Endothelial cell (in vitro differentiated cells): ENCODE results near the gene MPI. TPM values are rescaled to one million over a fixed set of nuclear protein-coding genes. Genes with fewer than 3 reads are reported as not detected.

Experiments used
- DNase-seq: peaks from one replicate; pipeline ENCODE4 v3.0.0; 2021; ENCODE audit warnings: low spot score
- H3K27ac Mint-ChIP-seq: one replicate; pipeline ENCODE4 v1.8.0; 2021; ENCODE audit warnings: mixed read lengths, inconsistent platforms; ENCODE audit not compliant: unreplicated experiment
- H3K27me3 Mint-ChIP-seq: one replicate; pipeline ENCODE4 v1.8.0; 2021; ENCODE audit warnings: mild to moderate bottlenecking, moderate library complexity, mixed read lengths, inconsistent platforms; ENCODE audit not compliant: unreplicated experiment
- H3K36me3 Mint-ChIP-seq: one replicate; pipeline ENCODE4 v1.8.0; 2021; ENCODE audit warnings: mild to moderate bottlenecking, low read depth, mixed read lengths, inconsistent platforms; ENCODE audit not compliant: unreplicated experiment
- H3K4me1 Mint-ChIP-seq: one replicate; pipeline ENCODE4 v1.8.0; 2021; ENCODE audit warnings: mild to moderate bottlenecking, mixed read lengths, inconsistent platforms; ENCODE audit not compliant: unreplicated experiment
- H3K4me3 Mint-ChIP-seq: one replicate; pipeline ENCODE4 v1.8.0; 2021; ENCODE audit warnings: mild to moderate bottlenecking, mixed read lengths, inconsistent platforms; ENCODE audit not compliant: unreplicated experiment
- H3K9me3 Mint-ChIP-seq: one replicate; pipeline ENCODE4 v1.8.0; 2021; ENCODE audit warnings: mixed read lengths, inconsistent platforms; ENCODE audit not compliant: unreplicated experiment
- CTCF ChIP-seq: fragments of 200-600 bp; sonication (generic); IDR thresholded peaks from one replicate; pipeline ENCODE4 v1.5.0; 2021; ENCODE audit warnings: antibody characterized with exemption; ENCODE audit not compliant: unreplicated experiment
- total RNA-seq: library from RNA; stranded (reverse); fragmentation: NEBNext Ultra II Directional; extraction: Animal tissue kit (Norgen Biotek cat#: 25700); gene quantifications from one replicate; pipeline ENCODE4 v1.2.1, GENCODE V29; 2021; ENCODE audit not compliant: unreplicated experiment

Gene MPI
- total RNA-seq, 1 donor from 2014 or later: 22.2 TPM

DNA sequence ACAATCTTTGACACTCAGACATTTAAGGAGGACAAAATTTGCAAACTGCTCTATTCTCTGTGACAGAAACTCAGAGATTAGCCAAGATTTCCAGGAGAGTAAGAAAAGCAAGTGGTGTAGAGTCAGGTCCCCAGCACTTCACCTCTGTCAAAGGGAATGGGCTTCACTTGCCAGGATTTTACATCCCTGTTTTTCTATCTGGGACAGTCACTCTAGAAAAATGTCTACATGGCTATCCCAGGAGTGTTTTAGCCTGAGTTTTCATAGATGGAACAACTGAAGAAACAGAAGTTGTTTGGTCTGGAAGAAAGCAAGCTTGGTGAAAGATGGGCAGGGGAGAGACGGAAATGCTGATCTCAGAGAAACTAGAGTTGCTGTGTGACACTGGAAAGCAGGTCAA, 13.8 kb downstream of the MPI start:
- peak overlapping the region; percentile 79 for H3K4me3 Mint-ChIP-seq
- peaks cover 38% of the 10 kb centered on the region for H3K36me3 Mint-ChIP-seq
- no peaks in the 10 kb centered on the region for H3K9me3 Mint-ChIP-seq
- no peak for TF ChIP-seq CTCF
- no peak for DNase-seq
- H3K27ac Mint-ChIP-seq: no peak overlapping the region
- peaks cover 5% of the 10 kb centered on the region for H3K27me3 Mint-ChIP-seq
- peaks cover 26% of the 10 kb centered on the region for H3K4me1 Mint-ChIP-seq

DNA sequence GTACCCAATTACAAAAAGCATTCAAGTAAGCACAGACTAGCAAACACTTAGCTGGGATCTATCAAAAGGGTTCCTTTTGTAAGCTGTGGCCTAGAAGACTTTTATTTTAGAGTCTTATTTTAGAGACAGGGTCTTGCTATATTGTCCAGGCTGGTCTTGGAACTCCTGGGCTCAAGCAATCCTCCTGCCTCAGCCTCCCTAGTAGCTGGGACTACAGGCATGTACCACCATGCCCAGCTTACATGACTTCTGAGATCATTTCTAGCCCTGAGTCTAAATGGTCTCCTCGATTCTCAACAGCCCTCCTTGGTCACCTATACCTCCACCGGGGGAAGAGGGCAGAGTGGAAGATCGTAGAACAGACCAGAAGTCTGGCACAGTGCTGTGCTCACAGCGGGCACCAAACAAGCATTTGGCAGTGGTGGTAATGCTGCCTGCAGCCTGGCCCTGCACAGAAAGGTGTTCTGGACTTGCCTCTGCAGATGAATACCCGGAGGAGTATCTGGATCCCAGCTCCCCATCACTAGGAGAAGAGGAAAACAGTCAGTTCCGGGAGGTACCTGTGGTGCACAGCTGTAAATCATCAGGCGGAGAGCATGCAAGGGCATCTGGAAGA, 14.5 kb downstream of the MPI start:
- H3K36me3 Mint-ChIP-seq: peaks cover 38% of the 10 kb centered on the region
- TF ChIP-seq CTCF: no peak
- H3K27me3 Mint-ChIP-seq: peaks cover 7% of the 10 kb centered on the region

GRCh38 chr15:74906067-74906449, 16.2 kb downstream of the MPI start:
- H3K4me1 Mint-ChIP-seq: peaks cover 26% of the 10 kb centered on the region
- no peaks in the 10 kb centered on the region for H3K9me3 Mint-ChIP-seq
- H3K4me3 Mint-ChIP-seq: peak overlapping the region; percentile 90
- peak overlapping the region; percentile 32 for H3K27ac Mint-ChIP-seq
- peaks cover 7% of the 10 kb centered on the region for H3K27me3 Mint-ChIP-seq
- no peak for DNase-seq
- TF ChIP-seq CTCF: no peak
- H3K36me3 Mint-ChIP-seq: peaks cover 29% of the 10 kb centered on the region

More for the DNA sequence above, 14.5 kb downstream of the MPI start:
- Mint-ChIP-seq H3K4me1 (peaks cover 26% of the 10 kb centered on the region), H3K4me3 (peak overlapping the region; percentile 83), H3K27ac (no peak overlapping the region), H3K9me3 (no peaks in the 10 kb centered on the region)
- DNase-seq: no peak

- H3K27ac Mint-ChIP-seq: peak within 1 kb of the TSS; percentile 92
- DNase-seq: peak; percentile 88
- TF ChIP-seq CTCF: no peak
- H3K4me1 Mint-ChIP-seq: peaks cover 26% of the 10 kb centered on the region
- peaks cover 31% of the 10 kb centered on the region for H3K36me3 Mint-ChIP-seq
- peaks cover 7% of the 10 kb centered on the region for H3K27me3 Mint-ChIP-seq
- no peaks in the 10 kb centered on the region for H3K9me3 Mint-ChIP-seq
- peak within 1 kb of the TSS; percentile 97 for H3K4me3 Mint-ChIP-seq
Observed at GRCh38 chr15:74906450-74907162, 16.8 kb downstream of the MPI start, which contains the start of gene FAM219B. TSS of gene FAM219B (minus strand) at chr15:74906851. CDS start at chr15:74906800, 51 bp downstream.
